BE2C (cell line): ENCODE results near the gene RANBP17.

Source experiments
- DNase-seq: peaks from one replicate; pipeline ENCODE4 v3.0.0-alpha.2; 2020
- H3K27me3 ChIP-seq: fragments of 250-450 bp; sonication (Bioruptor Pico); 2 replicates; pipeline ENCODE4 v1.5.1; 2020; ENCODE audit warnings: mild to moderate bottlenecking
- H3K36me3 ChIP-seq: fragments of 250-450 bp; sonication (Bioruptor Pico); 2 replicates; pipeline ENCODE4 v1.5.1; 2020; ENCODE audit warnings: mild to moderate bottlenecking
- H3K4me1 ChIP-seq: fragments of 250-450 bp; sonication (Bioruptor Pico); 2 replicates; pipeline ENCODE4 v1.5.1; 2020
- H3K4me3 ChIP-seq: 2 replicates; pipeline ENCODE4 v1.5.1; 2011; ENCODE audit warnings: low read depth, low read length
- H3K9me3 ChIP-seq: fragments of 250-450 bp; sonication (Bioruptor Pico); 2 replicates; pipeline ENCODE4 v1.5.1; 2020
- TF ChIP-seq, protein P1 (sequence below): IDR thresholded peaks from 2 replicates; pipeline ENCODE4 v1.5.1; 2012; ENCODE audit warnings: mild to moderate bottlenecking, low read depth, low read length

RANBP17 gene

DNA sequence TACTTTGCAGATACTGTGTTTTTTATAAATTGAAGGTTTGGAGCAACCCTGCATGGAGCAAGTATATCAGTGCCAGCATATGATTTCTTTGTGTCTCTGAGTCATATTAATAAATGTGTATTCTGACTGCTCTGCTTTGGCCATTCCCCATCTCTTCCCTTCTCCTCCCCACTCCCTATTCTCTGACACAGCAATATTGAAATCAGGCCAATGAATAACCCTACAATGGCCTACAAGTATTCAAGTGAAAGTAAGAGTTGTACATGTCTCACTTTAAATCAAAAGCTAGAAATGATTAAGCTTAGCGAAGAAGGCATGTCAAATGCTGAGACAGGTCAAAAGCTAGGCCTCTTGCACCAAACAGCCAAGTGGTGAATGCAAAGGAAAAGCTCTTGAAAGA is 365.0 kb downstream of the RANBP17 start:
- no peaks in the 10 kb centered on the region for H3K36me3 ChIP-seq
- H3K27me3 ChIP-seq: no peaks in the 10 kb centered on the region
- H3K4me1 ChIP-seq: no peaks in the 10 kb centered on the region
- H3K4me3 ChIP-seq: no peak overlapping the region
- TF ChIP-seq, protein P1, sequence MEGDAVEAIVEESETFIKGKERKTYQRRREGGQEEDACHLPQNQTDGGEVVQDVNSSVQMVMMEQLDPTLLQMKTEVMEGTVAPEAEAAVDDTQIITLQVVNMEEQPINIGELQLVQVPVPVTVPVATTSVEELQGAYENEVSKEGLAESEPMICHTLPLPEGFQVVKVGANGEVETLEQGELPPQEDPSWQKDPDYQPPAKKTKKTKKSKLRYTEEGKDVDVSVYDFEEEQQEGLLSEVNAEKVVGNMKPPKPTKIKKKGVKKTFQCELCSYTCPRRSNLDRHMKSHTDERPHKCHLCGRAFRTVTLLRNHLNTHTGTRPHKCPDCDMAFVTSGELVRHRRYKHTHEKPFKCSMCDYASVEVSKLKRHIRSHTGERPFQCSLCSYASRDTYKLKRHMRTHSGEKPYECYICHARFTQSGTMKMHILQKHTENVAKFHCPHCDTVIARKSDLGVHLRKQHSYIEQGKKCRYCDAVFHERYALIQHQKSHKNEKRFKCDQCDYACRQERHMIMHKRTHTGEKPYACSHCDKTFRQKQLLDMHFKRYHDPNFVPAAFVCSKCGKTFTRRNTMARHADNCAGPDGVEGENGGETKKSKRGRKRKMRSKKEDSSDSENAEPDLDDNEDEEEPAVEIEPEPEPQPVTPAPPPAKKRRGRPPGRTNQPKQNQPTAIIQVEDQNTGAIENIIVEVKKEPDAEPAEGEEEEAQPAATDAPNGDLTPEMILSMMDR: no peak
- no peak for DNase-seq
- no peaks in the 10 kb centered on the region for H3K9me3 ChIP-seq

DNA sequence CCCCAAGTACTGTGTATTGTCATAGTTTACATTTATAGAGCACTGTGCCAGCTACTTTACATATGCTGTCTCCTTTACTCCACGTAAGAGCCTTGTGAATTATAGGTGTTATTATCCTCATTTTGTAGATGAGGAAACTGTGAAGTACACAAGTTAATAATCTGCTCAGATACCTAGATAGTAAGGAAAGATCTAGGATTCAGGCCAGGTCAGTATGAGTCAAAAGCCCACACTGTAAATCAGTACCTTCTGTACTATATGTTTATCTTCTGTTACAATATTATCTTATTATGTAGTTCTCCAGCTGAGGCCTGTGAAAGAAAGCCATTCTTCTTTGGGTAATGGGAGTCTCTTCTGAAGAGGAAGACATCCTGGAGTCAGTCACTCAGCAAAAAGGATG is 374.8 kb downstream of the RANBP17 start:
- TF ChIP-seq, protein P1: no peak
- Histone ChIP-seq H3K9me3 (no peaks in the 10 kb centered on the region), H3K4me1 (no peaks in the 10 kb centered on the region), H3K4me3 (no peak overlapping the region), H3K27me3 (no peaks in the 10 kb centered on the region), H3K36me3 (peaks cover 5% of the 10 kb centered on the region)
- DNase-seq: no peak

DNA sequence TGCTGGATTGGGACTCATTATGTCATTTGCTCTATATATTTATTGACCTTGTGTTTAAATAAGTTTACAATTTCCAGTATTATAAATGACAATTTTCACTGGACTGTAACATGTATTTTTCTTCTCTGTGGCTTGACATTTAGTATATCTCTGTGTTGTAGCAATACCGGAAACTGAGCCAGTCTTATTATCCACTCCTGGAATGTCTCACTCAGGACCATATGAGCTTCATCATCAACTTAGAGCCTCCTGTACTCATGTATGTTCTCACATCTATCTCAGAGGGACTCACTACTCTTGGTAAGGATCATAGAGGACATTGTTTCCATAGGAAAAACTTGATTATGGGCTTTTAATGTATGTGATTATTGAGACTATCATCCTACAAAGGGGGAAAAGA is 380.7 kb downstream of the RANBP17 start:
- Histone ChIP-seq H3K36me3 (peaks cover 29% of the 10 kb centered on the region), H3K4me3 (no peak overlapping the region), H3K27me3 (no peaks in the 10 kb centered on the region), H3K4me1 (no peaks in the 10 kb centered on the region), H3K9me3 (no peaks in the 10 kb centered on the region)
- no peak for DNase-seq
- TF ChIP-seq, protein P1: no peak

DNA sequence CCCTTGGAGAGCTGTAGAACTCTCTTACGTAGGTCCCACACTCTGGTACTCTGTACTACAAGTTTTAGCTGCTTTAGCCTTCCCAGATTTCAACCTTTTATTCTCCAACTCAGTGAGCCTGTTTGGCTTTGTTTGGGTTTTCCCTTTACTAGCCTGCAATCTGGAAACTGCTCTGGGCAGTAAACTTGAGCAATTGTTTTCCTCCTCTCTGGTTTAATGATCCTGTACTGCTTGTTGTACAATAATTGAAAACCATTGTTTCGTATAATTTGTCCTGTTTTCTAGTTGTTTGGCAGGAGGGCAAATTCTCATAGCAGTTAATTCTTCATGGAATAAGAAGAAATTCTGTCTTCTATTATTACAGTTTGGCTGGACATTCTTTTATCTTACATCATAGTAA is 384.4 kb downstream of the RANBP17 start:
- no peak overlapping the region for H3K4me3 ChIP-seq
- H3K4me1 ChIP-seq: no peaks in the 10 kb centered on the region
- peaks cover 39% of the 10 kb centered on the region for H3K36me3 ChIP-seq
- TF ChIP-seq, protein P1: no peak
- no peak for DNase-seq
- no peaks in the 10 kb centered on the region for H3K27me3 ChIP-seq
- H3K9me3 ChIP-seq: no peaks in the 10 kb centered on the region

DNA sequence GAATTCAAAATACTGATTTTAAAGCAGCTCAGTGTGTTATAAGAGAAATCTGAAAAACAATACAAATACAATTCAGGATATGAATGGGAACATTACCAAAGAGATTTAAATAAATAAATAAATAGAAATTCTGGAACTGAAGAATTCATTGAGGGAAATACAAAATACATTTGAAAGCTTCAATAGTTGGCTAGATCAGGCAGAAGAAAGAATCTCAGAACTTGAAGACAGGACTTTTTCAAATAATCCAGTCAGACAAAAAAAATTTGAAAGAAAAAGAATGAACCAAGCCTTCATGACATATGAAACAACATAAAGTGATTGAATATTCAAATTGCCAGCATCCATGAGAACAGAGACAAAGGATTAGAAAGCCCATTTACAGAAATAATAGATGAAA is 387.6 kb downstream of the RANBP17 start:
- Histone ChIP-seq H3K36me3 (peaks cover 29% of the 10 kb centered on the region), H3K4me3 (no peak overlapping the region), H3K27me3 (no peaks in the 10 kb centered on the region), H3K4me1 (no peaks in the 10 kb centered on the region), H3K9me3 (no peaks in the 10 kb centered on the region)
- no peak for DNase-seq
- TF ChIP-seq, protein P1: no peak

DNA sequence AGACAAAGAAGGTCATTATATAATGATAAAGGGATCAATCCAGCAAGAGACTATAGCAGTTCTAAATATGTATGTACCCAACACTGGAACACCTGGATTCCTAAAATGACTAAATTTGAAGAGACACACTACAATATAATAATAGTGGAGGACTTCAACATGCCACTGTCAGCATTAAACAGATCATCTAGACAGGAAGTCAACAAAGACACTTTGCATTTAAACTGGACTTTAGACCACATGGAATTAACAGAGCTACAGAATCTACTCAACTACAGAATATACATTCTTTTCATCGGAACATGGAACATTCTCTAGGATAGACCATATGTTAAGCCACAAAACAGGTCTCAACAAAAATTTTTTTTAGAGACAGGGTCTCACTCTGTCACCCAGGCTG is 388.9 kb downstream of the RANBP17 start:
- Histone ChIP-seq H3K4me3 (no peak overlapping the region), H3K36me3 (peaks cover 29% of the 10 kb centered on the region), H3K27me3 (no peaks in the 10 kb centered on the region), H3K9me3 (no peaks in the 10 kb centered on the region), H3K4me1 (no peaks in the 10 kb centered on the region)
- no peak for DNase-seq
- TF ChIP-seq, protein P1: no peak
